Activated naive CD4-positive, alpha-beta T cell treated with anti-CD3 and anti-CD28 coated beads, Interleukin-2, amount 50 U/mL, for 72 hours (primary cell): ENCODE measurements around the gene TGIF1. TPM values are rescaled to one million over a fixed set of nuclear protein-coding genes. Genes with fewer than 3 reads are reported as not detected.
A peak's percentile ranks its signal among the peaks of the same experiment; 100 is the strongest.
"Not testable (repeated sequence)": the region's sequence is repeated elsewhere in the genome, so short reads cannot be mapped to it uniquely, and the experiment has no call there.

ENCODE experiments used
- ATAC-seq, 2 donors: fragments of 150-1000 bp; cut with Tn5 transposase; 2 replicates each; pipeline ENCODE4 v1.10.0; 2021; ENCODE audit warnings: mild to moderate bottlenecking in 2 of 2, moderate library complexity in 2 of 2
- DNase-seq, 2 donors: peaks; one replicate each; pipeline ENCODE4 v3.0.0; 2021 to 2022; ENCODE audit warnings: low spot score in 2 of 2
- H3K27ac Mint-ChIP-seq, 2 donors: one replicate each; pipeline ENCODE4 v1.8.0; 2022; ENCODE audit warnings: mild to moderate bottlenecking in 2 of 2, mixed read lengths in 2 of 2
- H3K36me3 Mint-ChIP-seq, 2 donors: one replicate each; pipeline ENCODE4 v1.8.0; 2022; ENCODE audit warnings: mixed read lengths in 2 of 2
- H3K9me3 Mint-ChIP-seq, 2 donors: one replicate each; pipeline ENCODE4 v1.8.0; 2022; ENCODE audit warnings: mixed read lengths in 2 of 2
- total RNA-seq, 2 donors: library from RNA; stranded (reverse); gene quantifications; one replicate each; pipeline ENCODE4 v1.2.3, GENCODE V29; 2022

TGIF1 gene
- 100 to 1,000 TPM in 1 of 2 donors, 10 to 100 TPM in 1; 36.1 to 101 TPM for total RNA-seq

GRCh38 chr18:3450012-3450798 is at the start of gene TGIF1:
Gene TGIF1 (plus strand): TSS chr18:3450172. CDS start chr18:3450490, 318 bp downstream.
- H3K9me3 Mint-ChIP-seq: no peaks in the 10 kb centered on the region
- H3K27ac Mint-ChIP-seq: peak within 1 kb of the TSS; percentile 99 to 100
- peaks cover 18 to 30% of the 10 kb centered on the region in 2 donors for H3K36me3 Mint-ChIP-seq
- DNase-seq (peak; percentile 62 to 67), ATAC-seq (no peak)

- ATAC-seq (no peak), DNase-seq (no peak)
- Mint-ChIP-seq H3K27ac (no peak overlapping the region), H3K36me3 (peaks cover 0 to 11% of the 10 kb centered on the region in 2 donors), H3K9me3 (peaks cover 4 to 15% of the 10 kb centered on the region in 2 donors)
Observed at GRCh38 chr18:3400567-3401296, 49.2 kb upstream of the TGIF1 start.

GRCh38 chr18:3401669-3402620 is 48.0 kb upstream of the TGIF1 start:
- Mint-ChIP-seq H3K36me3 (peaks cover 0 to 11% of the 10 kb centered on the region in 2 donors), H3K27ac (no peak overlapping the region), H3K9me3 (peaks cover 4 to 20% of the 10 kb centered on the region in 2 donors)
- DNase-seq: no peak
- ATAC-seq: no peak

- ATAC-seq (peak in 1 of 2 donors; percentile 61), DNase-seq (no peak)
- H3K36me3 Mint-ChIP-seq: peaks cover 0 to 11% of the 10 kb centered on the region in 2 donors
- peaks cover 4 to 20% of the 10 kb centered on the region in 2 donors for H3K9me3 Mint-ChIP-seq
- no peak overlapping the region for H3K27ac Mint-ChIP-seq
Observed at GRCh38 chr18:3402982-3403451, 47.0 kb upstream of the TGIF1 start.

DNA sequence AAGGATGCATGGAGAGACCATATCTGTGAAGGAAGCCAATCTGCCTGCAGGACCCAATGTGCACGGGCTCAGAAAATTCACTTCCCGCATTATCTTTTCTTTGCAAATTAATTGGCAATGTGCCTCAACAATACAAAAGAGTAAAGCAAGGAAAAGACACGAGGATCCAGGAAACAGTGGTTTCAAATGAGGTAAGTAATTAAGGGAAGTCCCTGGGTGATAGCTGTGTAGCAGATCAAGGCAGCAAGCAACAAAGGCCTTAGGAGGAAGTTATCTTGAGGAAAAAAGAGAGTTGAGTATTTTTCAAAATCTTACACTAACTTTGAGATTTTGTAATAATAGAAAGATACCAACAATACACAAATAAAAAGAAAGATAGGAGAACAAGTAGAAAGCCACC is 44.3 kb upstream of the TGIF1 start:
- DNase-seq (no peak), ATAC-seq (no peak)
- H3K27ac Mint-ChIP-seq: no peak overlapping the region

DNA sequence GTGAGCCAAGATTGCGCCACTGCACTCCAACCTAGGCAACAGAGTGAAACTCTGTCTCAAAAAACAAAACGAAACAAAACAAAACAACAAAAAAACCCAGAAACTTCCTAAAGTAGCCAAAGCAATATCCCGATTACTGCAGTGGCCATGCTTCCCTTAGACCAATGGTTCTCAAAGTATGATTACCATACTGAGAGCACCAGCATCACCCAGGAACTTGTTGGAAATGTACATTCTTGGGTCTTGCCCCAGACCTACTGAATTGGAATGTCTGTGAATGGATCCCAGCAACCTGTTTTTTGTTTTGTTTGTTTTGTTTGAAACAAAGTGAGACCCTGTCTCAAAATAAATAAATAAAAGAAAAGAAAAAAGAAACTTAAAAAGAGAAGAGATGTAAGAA is 41.9 kb upstream of the TGIF1 start:
- H3K27ac Mint-ChIP-seq: no peak overlapping the region
- no peak for ATAC-seq
- no peak for DNase-seq
- peaks cover 0 to 10% of the 10 kb centered on the region in 2 donors for H3K9me3 Mint-ChIP-seq
- no peaks in the 10 kb centered on the region for H3K36me3 Mint-ChIP-seq

More for the DNA sequence above, 44.3 kb upstream of the TGIF1 start:
- H3K36me3 Mint-ChIP-seq: peaks cover 0 to 6% of the 10 kb centered on the region in 2 donors
- peaks cover 4 to 15% of the 10 kb centered on the region in 2 donors for H3K9me3 Mint-ChIP-seq

GRCh38 chr18:3409811-3410210 is 40.2 kb upstream of the TGIF1 start:
- Mint-ChIP-seq H3K36me3 (no peaks in the 10 kb centered on the region), H3K27ac (no peak overlapping the region), H3K9me3 (peaks cover 0 to 10% of the 10 kb centered on the region in 2 donors)
- no peak for DNase-seq
- ATAC-seq: no peak

DNA sequence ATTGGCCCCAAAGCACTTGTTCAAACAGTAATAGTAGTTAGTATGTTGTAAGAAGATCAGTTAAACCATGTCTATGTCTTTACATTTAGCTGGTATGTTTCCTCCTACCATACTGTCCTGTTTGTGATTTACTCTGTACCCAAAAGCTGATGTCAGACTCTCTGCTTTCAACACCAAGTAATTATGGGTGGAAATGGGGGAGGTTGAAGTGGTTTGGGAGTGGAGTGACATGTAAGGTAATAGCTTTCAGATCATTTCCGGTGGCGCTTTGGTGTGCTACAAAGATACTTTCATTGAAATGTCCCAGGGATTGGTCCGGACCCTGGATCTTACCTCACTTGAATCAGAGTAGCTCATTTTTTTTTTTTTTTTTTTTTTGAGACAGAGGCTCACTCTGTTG is 39.7 kb upstream of the TGIF1 start:
- ATAC-seq (no peak), DNase-seq (no peak)
- H3K36me3 Mint-ChIP-seq: no peaks in the 10 kb centered on the region
- H3K9me3 Mint-ChIP-seq: peaks cover 0 to 8% of the 10 kb centered on the region in 2 donors
- H3K27ac Mint-ChIP-seq: no peak overlapping the region

- ATAC-seq, H3K36me3 Mint-ChIP-seq, H3K9me3 Mint-ChIP-seq, DNase-seq: not testable (repeated sequence)
- peak overlapping the region in 1 of 2 donors; percentile 80 for H3K27ac Mint-ChIP-seq
Observed at GRCh38 chr18:3410876-3411275, 39.1 kb upstream of the TGIF1 start.

DNA sequence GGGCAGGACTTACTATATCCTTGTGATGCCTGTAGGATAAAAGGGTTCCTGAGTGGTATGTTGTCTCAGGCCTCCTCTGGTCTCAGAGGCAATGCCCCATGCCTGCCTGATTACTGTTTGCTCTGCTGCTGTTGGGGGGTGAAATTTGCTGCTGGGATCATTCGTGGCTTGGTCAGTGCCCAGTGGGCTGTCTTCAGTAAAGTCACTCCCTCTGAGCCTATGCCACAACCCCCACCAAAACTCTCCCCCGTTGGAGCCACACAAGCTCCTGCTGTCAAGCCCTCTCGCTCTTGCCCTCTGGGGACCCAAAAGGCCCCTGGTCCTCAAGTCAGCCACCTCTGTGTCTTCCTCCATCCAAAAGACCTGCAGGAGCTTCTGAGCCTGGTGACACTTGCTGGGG is 38.6 kb upstream of the TGIF1 start:
- no peak for ATAC-seq
- Mint-ChIP-seq H3K9me3 (peaks cover 0 to 2% of the 10 kb centered on the region in 2 donors), H3K36me3 (no peaks in the 10 kb centered on the region), H3K27ac (peak overlapping the region in 1 of 2 donors; percentile 80)
- no peak for DNase-seq

DNA sequence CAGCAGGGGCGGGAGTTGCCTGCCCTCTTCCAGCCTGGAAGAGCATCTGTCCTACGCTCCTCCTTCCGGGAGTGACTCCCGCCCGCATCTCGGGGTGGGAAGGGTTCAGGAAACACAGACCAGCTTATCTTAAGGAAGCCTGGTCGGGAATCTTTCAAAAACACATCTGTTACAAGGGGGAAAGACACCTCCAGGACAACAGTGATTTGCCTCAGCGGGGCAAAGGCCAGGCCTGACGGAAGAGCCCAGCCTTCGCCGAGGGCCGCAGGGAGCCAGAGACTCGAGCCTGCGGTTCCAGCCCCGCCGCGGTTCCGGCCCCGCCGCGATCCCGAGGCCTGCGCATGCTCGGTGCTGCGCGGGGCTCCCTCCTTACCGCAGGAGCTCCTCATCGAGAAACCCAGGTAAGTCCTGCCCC is 38.1 kb upstream of the TGIF1 start:
- H3K27ac Mint-ChIP-seq: peak overlapping the region; percentile 29 to 80
- H3K9me3 Mint-ChIP-seq: no peaks in the 10 kb centered on the region
- ATAC-seq (peak; percentile 40 to 57), DNase-seq (peak; percentile 21 to 61)
- H3K36me3 Mint-ChIP-seq: no peaks in the 10 kb centered on the region

DNA sequence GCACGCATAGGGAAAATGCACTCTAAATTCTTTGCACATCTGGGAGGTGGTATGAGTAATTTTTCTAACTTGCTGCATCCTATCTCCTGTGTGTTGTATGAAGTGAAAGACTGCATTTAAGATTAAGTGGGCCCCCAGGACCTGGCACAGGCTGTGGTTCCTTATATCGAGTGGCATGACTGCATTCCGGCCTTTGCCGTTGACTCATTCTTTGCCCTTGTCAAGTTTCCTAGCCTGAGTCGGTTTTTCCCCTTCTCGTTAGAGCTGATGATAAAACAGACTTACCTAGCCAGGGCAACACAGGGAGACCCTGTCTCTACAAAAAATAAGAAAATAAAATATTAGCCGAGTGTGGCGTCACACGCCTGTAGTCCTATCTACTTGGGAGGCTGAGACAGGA is 37.4 kb upstream of the TGIF1 start:
- H3K9me3 Mint-ChIP-seq: not testable (repeated sequence)

DNA sequence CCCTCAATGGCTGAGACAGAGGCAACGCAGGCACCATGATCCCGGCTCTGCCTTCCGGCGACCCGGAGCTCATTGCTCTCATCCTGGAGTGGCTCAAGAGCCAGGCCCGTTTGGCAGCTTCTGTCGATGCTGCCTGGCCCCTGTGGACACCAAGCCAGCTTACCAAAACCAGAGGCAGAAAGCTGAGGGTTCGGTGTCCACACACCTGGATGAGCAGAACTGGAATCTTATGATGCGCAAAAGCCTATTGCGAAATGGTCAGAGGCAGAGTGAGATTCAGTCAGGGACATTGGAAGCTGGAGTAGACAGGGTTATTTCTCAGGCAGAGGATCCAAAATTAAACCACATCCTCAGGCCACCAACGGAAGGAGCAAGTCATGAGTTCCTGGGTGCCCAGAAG is 34.9 kb upstream of the TGIF1 start:
- no peaks in the 10 kb centered on the region for H3K36me3 Mint-ChIP-seq
- DNase-seq (no peak), ATAC-seq (no peak)
- H3K27ac Mint-ChIP-seq: no peak overlapping the region
- no peaks in the 10 kb centered on the region for H3K9me3 Mint-ChIP-seq

More for the DNA sequence above, 37.4 kb upstream of the TGIF1 start:
- ATAC-seq: peak; percentile 92 to 98
- H3K27ac Mint-ChIP-seq: peak overlapping the region in 1 of 2 donors; percentile 80
- not testable (repeated sequence) for H3K36me3 Mint-ChIP-seq
- peak; percentile 16 to 62 for DNase-seq

GRCh38 chr18:3418083-3418482 is 31.9 kb upstream of the TGIF1 start:
- Mint-ChIP-seq H3K36me3 (no peaks in the 10 kb centered on the region), H3K9me3 (no peaks in the 10 kb centered on the region), H3K27ac (no peak overlapping the region)
- DNase-seq (no peak), ATAC-seq (no peak)

DNA sequence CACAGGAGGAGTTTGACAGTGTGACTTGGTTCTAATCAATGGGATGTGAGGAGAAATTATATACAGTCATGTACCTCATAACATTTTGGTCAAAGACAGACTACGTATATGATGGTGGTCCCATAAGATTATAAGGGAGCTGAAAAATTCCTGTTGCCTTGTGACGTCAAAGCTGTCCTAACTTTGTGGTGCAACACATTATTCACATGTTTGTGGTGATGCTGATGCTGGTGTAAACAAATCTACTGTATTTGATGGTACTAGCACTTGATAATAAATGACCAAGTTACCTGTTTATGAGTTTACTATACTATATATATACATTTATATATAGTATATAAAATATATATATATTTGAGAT is 29.1 kb upstream of the TGIF1 start:
- ATAC-seq (no peak), DNase-seq (no peak)
- no peaks in the 10 kb centered on the region for H3K9me3 Mint-ChIP-seq
- H3K27ac Mint-ChIP-seq: no peak overlapping the region
- H3K36me3 Mint-ChIP-seq: no peaks in the 10 kb centered on the region

GRCh38 chr18:3422905-3423304 is 27.1 kb upstream of the TGIF1 start:
- ATAC-seq (no peak), DNase-seq (no peak)
- Mint-ChIP-seq H3K9me3 (no peaks in the 10 kb centered on the region), H3K27ac (no peak overlapping the region), H3K36me3 (no peaks in the 10 kb centered on the region)
